B cell (primary cell): ENCODE data around the gene TMEM106C.

Experiments used
- CTCF ChIP-seq: fragments of 200-600 bp; IDR thresholded peaks from one replicate; pipeline ENCODE4 v1.8.0; 2022; ENCODE audit warnings: antibody characterized with exemption, mild to moderate bottlenecking
- EZH2 ChIP-seq: IDR thresholded peaks from 2 replicates; pipeline ENCODE4 v1.6.1; 2012; ENCODE audit warnings: borderline replicate concordance, low read depth, mild to moderate bottlenecking, moderate library complexity, low read length; ENCODE audit not compliant: insufficient read depth, poor library complexity, severe bottlenecking

- no peak for TF ChIP-seq CTCF
- TF ChIP-seq EZH2, result no peak
These were observed 43.8 kb downstream of the TMEM106C start for GRCh38 chr12:48007206-48007605.
